ENCODE data around the gene AP2B1. TPM values are rescaled to one million over a fixed set of nuclear protein-coding genes. Genes with fewer than 3 reads are reported as not detected.
"Not testable (repeated sequence)": the region's sequence is repeated elsewhere in the genome, so short reads cannot be mapped to it uniquely, and the experiment has no call there.

The AP2B1 gene
- total RNA-seq, 2 experiments from 2014 or later = 180 to 185 TPM

DNA sequence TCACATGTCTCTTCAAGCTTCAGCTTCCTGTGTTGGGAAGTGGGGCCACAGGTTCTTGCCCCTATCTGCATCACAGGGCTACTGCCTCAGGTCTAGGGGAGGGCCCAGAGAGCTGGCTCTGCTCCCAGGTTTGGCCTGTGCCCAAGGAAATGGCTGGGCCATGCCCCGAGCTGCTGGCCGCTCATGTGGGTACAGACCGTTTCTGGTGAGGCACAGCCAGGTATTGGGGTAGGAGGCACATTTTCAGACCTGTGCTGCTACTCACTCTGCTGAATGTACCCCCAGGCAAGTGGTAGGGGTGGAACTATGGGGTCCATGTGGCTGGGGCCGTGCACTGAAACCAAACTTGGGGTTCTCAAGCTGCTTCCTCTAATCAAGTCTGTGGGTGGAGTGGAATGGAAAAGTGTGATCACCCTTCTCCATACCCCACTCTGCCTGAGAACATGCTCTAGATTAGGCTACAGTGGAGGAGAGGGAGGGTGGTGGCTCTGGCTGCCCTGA is 161.3 kb downstream of the AP2B1 start:
- no peaks in the 10 kb centered on the region for H3K36me3 Mint-ChIP-seq (ENCODE audit: low read depth)
- H3K9me3 Mint-ChIP-seq = no peaks in the 10 kb centered on the region
- H3K27ac Mint-ChIP-seq = no peak overlapping the region
- H3K4me1 Mint-ChIP-seq = peaks cover 14% of the 10 kb centered on the region
- no peak overlapping the region for H3K4me3 Mint-ChIP-seq
- CTCF ChIA-PET = interaction anchor here (1.1 to 2.3 kb wide), 10 partner anchors 9 to 605 kb away, joined by 4 to 14 read pairs (median 6); partner anchors contain the start of genes C17orf50 and TAF15
- DNase-seq = no peak
- H3K27me3 Mint-ChIP-seq = peaks cover 34% of the 10 kb centered on the region
- POLR2A ChIA-PET = no interaction called here

DNA sequence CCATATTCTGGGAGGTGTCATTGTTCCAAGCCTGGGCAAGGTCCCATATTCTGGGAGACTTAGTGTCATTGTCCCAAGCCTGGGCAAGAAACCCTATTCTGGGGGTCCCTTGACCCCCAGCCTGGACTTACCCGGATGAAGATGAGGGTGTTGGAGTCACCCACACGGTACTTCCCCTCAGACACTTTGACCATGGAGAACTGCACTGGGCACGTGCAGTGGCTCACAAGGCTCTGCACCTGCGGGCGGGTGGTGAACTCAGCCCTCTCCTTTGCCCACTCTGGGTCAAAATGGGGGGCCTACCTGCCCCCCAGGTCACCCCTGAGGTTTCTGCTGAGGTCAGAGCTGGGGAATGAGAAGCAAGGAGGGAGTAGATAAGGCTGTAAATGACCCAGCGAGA is 161.9 kb downstream of the AP2B1 start:
- Mint-ChIP-seq H3K27me3 (peaks cover 32% of the 10 kb centered on the region), H3K4me1 (peaks cover 14% of the 10 kb centered on the region), H3K9me3 (no peaks in the 10 kb centered on the region), H3K4me3 (no peak overlapping the region), H3K36me3 (ENCODE audit: low read depth) (no peaks in the 10 kb centered on the region), H3K27ac (no peak overlapping the region)
- ChIA-PET CTCF (interaction anchor here (1.1 to 2.1 kb wide), 2 partner anchors 9 to 605 kb away, joined by 5 to 6 read pairs; no protein-coding TSS in a partner anchor), POLR2A (no interaction called here)
- no peak for DNase-seq

DNA sequence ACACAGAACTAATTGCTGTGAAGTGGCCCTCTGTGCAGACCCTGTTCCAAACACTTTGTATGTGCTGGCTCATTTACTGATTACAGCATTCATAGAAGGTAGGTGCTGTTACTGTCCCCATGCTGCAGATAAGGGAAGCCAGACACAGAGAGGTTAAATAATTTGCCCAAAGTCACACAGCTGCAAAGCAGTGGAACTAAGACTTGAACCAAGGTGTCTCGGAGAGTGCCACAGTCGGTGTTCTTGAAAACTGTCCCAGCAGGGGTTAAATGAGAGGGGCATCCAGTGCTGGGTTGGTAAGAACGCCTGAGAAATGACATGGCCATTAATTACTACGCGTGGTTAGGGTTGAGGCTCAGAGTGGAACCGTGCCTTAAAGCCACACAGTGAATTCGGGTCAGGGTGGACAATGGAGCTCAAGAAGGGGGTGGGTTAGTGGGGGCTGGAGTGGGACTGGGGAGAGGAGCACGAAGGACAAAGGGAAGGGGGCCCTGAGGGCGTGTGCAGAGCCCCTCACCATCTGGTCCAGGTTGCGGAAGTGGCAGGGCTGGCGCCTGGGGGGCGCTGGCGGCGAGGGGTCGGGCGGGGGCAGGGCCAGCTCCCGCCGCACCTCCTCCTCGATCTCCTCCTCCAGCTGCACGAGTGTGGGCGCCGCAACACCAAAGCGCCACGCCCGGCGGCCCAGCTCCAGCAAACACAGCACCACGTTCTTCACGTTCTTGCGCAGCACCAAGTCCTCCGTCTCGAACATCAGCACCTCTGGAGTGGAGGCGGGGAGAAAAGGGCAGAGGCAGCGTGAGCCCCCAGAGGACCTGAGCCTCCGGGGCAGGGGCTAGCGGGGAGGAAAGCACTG is 162.7 kb downstream of the AP2B1 start:
- Mint-ChIP-seq H3K9me3 (no peaks in the 10 kb centered on the region), H3K27me3 (peaks cover 32% of the 10 kb centered on the region), H3K36me3 (ENCODE audit: low read depth) (no peaks in the 10 kb centered on the region), H3K4me3 (no peak overlapping the region), H3K4me1 (peaks cover 14% of the 10 kb centered on the region), H3K27ac (no peak overlapping the region)
- peak; percentile 24 for DNase-seq
- ChIA-PET POLR2A (no interaction called here), CTCF (interaction anchor here (3.0 kb wide), 1 partner anchor 14 kb away, joined by 13 read pairs; no protein-coding TSS in a partner anchor)

DNA sequence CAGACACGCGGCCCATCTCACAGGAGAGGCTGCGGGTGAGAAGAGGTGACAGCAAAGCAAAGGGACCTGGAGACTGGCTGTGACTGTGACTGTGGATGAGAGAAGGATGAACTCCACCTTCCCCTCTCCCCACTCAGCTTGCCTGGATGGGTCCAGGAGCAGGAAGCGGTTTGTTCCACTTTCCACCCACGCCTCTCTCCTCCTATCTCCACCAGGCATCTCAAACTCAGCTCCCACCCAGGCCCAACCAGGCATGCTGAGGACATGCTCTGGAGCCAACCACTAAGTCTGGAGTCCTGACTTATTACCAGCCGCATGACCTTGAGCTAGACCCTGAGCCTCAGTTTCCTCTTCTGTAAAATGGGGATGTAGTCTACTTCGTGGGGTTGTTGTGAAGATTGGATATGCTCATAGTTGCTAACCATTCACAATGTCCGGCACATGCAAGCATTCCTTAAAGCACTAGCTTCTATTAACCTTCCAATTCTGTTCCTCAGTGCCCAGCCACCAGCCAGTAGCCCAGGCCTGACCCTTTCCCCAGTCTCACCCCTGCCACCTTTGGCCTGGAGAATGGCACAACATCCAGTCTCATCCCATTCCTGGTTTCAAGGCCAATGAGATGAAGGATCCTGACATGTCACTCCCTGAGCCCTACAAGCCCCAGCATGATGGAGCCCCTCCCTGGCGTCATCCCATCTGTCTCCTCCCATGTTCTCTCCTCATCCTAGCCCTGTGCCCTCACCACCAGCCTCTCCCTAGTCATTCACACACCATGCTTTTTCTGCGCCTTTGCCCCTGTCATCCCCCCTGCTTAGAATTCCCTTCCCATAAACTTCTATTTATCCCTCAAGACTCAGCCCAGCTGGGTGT is 163.6 kb downstream of the AP2B1 start:
- Mint-ChIP-seq H3K36me3 (ENCODE audit: low read depth) (no peaks in the 10 kb centered on the region), H3K27ac (no peak overlapping the region), H3K27me3 (peaks cover 32% of the 10 kb centered on the region), H3K4me3 (no peak overlapping the region), H3K4me1 (peaks cover 14% of the 10 kb centered on the region), H3K9me3 (no peaks in the 10 kb centered on the region)
- no peak for DNase-seq
- ChIA-PET POLR2A (interaction anchor here (0.6 kb wide), 1 partner anchor 27 kb away, joined by 4 read pairs; no protein-coding TSS in a partner anchor), CTCF (interaction anchor here (3.0 kb wide), 1 partner anchor 13 kb away, joined by 13 read pairs; no protein-coding TSS in a partner anchor)

DNA sequence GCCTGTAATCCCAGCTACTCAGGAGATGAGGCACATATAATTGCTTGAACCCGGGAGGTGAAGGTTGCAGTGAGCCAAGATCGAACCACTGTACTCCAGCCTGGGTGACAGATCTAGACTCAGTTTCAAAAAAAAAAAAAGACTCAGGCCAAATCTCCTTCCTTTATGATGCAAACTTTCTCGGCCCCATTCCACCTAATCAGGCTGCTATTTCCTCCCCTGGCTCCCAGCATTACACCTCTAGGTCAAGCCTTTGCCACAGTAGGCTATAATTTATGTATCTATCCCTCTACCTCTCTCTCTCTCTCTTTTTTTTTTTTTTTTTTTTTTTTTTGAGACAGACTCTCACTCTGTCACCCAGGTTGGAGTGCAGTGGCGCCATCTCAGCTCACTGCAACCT is 164.4 kb downstream of the AP2B1 start:
- H3K27ac Mint-ChIP-seq; H3K4me3 Mint-ChIP-seq; H3K36me3 Mint-ChIP-seq (ENCODE audit: low read depth); DNase-seq; H3K9me3 Mint-ChIP-seq; POLR2A ChIA-PET: not testable (repeated sequence)
- Mint-ChIP-seq H3K27me3 (peaks cover 32% of the 10 kb centered on the region), H3K4me1 (peaks cover 14% of the 10 kb centered on the region)
- CTCF ChIA-PET = interaction anchor here (0.6 to 3.0 kb wide), 3 partner anchors 12 to 287 kb away, joined by 3 to 13 read pairs (median 4); no protein-coding TSS in a partner anchor

DNA sequence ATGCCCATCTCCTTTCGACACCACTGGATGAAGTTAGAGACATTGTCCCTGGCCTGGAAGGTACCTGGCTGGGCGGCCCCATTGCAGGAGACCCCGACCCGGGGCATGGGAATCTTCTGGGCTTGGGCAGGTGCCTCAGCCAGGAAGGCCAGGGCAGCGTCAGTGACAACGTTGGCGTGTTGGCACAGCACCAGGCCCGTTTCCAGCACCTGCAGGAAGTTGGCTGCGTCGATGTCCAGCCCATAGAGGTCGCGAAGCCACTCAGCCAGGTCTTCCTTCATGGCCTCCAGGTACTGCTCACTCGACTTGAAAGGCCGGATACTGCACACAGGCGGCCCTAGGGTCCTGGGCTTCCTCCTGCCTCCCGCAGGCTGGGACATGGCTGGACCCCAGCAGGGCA is 165.3 kb downstream of the AP2B1 start:
- H3K27me3 Mint-ChIP-seq = peaks cover 31% of the 10 kb centered on the region
- peaks cover 14% of the 10 kb centered on the region for H3K4me1 Mint-ChIP-seq
- no peak for DNase-seq
- H3K4me3 Mint-ChIP-seq = no peak overlapping the region
- no peaks in the 10 kb centered on the region for H3K36me3 Mint-ChIP-seq (ENCODE audit: low read depth)
- no peaks in the 10 kb centered on the region for H3K9me3 Mint-ChIP-seq
- no peak overlapping the region for H3K27ac Mint-ChIP-seq
- CTCF ChIA-PET = interaction anchor here (1.1 to 1.4 kb wide), 2 partner anchors 17 to 29 kb away, joined by 3 to 4 read pairs; no protein-coding TSS in a partner anchor
- POLR2A ChIA-PET = no interaction called here

DNA sequence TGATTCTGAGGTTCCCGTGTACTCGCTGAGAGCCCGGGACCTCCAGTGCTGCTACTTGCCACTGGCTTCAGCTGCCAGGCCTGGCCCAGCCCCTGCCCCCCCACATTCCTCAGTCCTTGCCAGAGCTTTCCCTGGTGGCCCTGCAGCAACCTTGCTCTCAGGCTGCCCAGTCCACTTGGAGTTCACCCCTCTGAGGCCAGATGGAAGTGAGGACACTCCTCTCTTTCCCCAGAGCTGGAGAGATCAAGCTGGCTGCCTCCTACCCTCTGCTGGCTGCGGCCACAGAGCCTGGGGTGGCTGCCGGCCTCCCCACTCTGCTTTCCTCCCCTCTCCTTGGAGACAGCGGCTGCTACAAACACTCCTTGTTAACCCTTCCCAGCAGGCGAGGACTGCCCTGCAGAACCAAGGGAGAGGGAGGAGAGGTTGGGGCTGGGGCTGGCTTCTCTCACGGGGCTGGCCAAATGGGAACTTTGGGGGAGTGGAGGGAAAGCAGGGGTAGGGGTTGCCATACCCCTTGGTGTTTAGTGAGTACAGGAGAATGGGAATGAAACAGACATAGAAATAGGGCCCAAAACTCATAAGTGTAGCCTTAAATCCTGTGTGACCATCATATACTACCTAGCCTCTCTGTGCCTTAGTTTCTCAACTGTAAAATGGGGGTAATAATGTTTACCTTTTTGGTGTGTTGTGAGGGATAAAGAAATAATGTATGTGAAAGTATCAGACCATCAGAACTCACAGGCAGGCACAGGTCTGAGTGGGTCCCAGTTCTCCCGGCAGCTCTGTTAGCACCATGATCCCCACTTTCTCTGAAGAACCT is 166.0 kb downstream of the AP2B1 start, which contains the start of gene GAS2L2:
TSS of gene GAS2L2 (minus strand) at position 295 of the 820 bp plus-strand sequence. CDS start 389 bp downstream, outside the sequence.
- CTCF ChIA-PET = interaction anchor here (1.1 kb wide), 2 partner anchors 11 to 29 kb away, joined by 4 to 5 read pairs; no protein-coding TSS in a partner anchor
- POLR2A ChIA-PET = no interaction called here

DNA sequence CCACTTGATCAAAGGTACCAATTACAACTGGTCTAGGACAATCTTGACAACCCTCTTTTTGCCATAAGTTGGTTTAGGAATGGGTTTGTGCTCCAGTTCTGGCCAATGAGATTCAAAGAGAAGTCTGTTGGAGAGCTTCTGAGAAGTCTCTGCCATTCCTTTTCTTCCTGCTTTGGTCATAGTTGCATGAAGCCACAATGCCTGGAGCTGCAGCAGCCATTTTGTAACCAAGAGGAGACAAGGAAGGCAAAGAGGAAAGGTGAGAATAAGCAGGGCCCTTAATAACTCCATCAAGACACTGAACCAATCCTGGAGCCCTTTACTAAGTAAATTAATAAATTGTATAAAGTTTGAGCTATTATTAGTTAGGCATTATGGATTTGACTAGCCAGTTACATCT is 170.1 kb downstream of the AP2B1 start:
- Mint-ChIP-seq H3K9me3 (no peaks in the 10 kb centered on the region), H3K4me3 (no peak overlapping the region), H3K4me1 (no peaks in the 10 kb centered on the region), H3K36me3 (ENCODE audit: low read depth) (no peaks in the 10 kb centered on the region), H3K27ac (no peak overlapping the region), H3K27me3 (no peaks in the 10 kb centered on the region)
- ChIA-PET POLR2A (no interaction called here), CTCF (interaction anchor here (3.5 kb wide), 1 partner anchor 9 kb away, joined by 14 read pairs; no protein-coding TSS in a partner anchor)
- DNase-seq = no peak

More for the DNA sequence above, 166.0 kb downstream of the AP2B1 start, which contains the start of gene GAS2L2:
- DNase-seq = no peak
- Mint-ChIP-seq H3K4me1 (peaks cover 14% of the 10 kb centered on the region), H3K36me3 (ENCODE audit: low read depth) (no peaks in the 10 kb centered on the region), H3K27ac (no peak within 1 kb of the TSS), H3K9me3 (no peaks in the 10 kb centered on the region), H3K27me3 (peaks cover 30% of the 10 kb centered on the region), H3K4me3 (no peak within 1 kb of the TSS)

DNA sequence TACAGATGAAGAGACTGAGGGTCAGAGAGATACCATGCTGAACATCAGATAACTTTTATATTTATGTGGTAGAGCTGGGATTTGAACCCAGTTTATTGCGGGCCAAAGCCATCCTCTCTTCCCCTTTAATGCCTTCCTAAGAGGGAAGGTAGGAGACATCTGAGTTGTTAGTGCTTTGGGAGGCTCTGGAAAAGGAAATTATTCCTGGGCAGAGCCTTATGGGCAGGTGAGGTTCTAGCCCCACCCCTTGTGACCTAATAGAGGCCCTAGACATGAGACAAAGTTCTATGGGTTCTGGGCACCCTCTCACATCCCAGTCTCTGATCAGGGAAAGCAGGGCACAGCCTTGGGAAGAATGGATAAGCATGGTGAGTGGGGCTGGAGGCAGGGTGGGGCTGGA is 173.5 kb downstream of the AP2B1 start, which contains the start of gene C17orf50:
TSS of gene C17orf50 (plus strand) at position 301 of the 400 bp plus-strand sequence. CDS start at position 356, 55 bp downstream.
- Mint-ChIP-seq H3K9me3 (no peaks in the 10 kb centered on the region), H3K36me3 (ENCODE audit: low read depth) (no peaks in the 10 kb centered on the region), H3K4me3 (no peak within 1 kb of the TSS), H3K27me3 (no peaks in the 10 kb centered on the region), H3K4me1 (peaks cover 11% of the 10 kb centered on the region), H3K27ac (no peak within 1 kb of the TSS)
- ChIA-PET POLR2A (no interaction called here), CTCF (interaction anchor here (0.5 to 2.4 kb wide), 5 partner anchors 13 to 388 kb away, joined by 3 to 12 read pairs (median 3); no protein-coding TSS in a partner anchor)
- DNase-seq = no peak

DNA sequence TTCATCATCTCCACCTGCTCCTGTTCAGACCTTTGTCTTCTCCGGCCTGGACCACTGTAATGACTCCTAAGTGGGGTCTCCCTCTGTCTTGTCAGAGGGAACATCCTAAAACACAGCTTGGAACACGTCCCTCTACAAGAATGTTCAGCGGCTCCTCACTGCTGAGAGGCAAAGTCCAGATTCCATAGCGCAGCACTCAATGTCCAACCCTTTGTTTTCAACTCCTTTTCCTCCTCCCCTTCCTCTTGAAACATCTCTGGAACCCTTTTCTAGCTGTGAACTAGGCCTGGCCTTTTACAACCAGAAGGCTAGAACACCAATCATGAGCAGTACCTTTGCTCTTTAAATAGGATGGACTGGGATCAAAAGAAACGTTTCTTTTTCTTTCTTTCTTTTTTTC is 174.5 kb downstream of the AP2B1 start:
- ChIA-PET POLR2A (no interaction called here), CTCF (interaction anchor here (0.7 to 1.2 kb wide), 4 partner anchors 16 to 92 kb away, joined by 3 to 5 read pairs (median 3); partner anchors contain the start of gene TAF15)
- Mint-ChIP-seq H3K27ac (no peak overlapping the region), H3K36me3 (ENCODE audit: low read depth) (no peaks in the 10 kb centered on the region), H3K27me3 (no peaks in the 10 kb centered on the region), H3K4me1 (peaks cover 11% of the 10 kb centered on the region), H3K4me3 (no peak overlapping the region), H3K9me3 (no peaks in the 10 kb centered on the region)
- DNase-seq = no peak

DNA sequence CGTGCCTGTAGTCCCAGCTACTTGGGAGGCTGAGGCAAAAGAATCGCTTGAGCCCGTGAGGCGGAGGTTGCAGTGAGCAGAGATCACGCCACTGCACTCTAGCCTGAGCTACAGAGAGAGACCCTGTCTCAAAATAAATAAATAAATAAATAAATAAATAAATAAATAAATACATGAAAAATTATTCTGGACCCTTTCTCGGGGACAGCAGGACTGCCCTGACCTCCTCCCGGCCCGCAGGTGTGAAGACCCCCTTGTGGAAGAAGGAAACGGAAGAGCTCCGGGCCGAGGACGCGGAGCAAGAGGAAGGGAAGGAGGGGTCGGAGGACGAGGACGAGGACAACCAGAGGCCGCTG is 176.6 kb downstream of the AP2B1 start:
- no peaks in the 10 kb centered on the region for H3K36me3 Mint-ChIP-seq (ENCODE audit: low read depth)
- peak overlapping the region; percentile 78 for H3K4me3 Mint-ChIP-seq
- H3K4me1 Mint-ChIP-seq = peaks cover 11% of the 10 kb centered on the region
- H3K9me3 Mint-ChIP-seq = no peaks in the 10 kb centered on the region
- ChIA-PET CTCF (interaction anchor here (0.7 to 3.2 kb wide), 30 partner anchors 9 to 626 kb away, joined by 3 to 44 read pairs (median 5); partner anchors contain the start of genes CCL16, MMP28 and TAF15), POLR2A (interaction anchor here (2.1 kb wide), 1 partner anchor 45 kb away, joined by 21 read pairs; the partner anchor contains the start of gene TAF15)
- no peak for DNase-seq
- no peaks in the 10 kb centered on the region for H3K27me3 Mint-ChIP-seq
- H3K27ac Mint-ChIP-seq = no peak overlapping the region

All from activated CD4-positive, alpha-beta T cell treated with anti-CD3 and anti-CD28 coated beads, Interleukin-2, amount 10 ng/mL, durations not matched to agents 7 days and 5 days (primary cell).